Embryonic facial prominence (tissue), 1 donor: Measurements from ENCODE around the gene C4B.
"Not testable (repeated sequence)": the region's sequence is repeated elsewhere in the genome, so short reads cannot be mapped to it uniquely, and the experiment has no call there.

ENCODE experiments used
- DNase-seq: peaks from one replicate; pipeline ENCODE4 v3.0.0-alpha.2; 2016; ENCODE audit errors: extremely low spot score

C4B gene

DNA sequence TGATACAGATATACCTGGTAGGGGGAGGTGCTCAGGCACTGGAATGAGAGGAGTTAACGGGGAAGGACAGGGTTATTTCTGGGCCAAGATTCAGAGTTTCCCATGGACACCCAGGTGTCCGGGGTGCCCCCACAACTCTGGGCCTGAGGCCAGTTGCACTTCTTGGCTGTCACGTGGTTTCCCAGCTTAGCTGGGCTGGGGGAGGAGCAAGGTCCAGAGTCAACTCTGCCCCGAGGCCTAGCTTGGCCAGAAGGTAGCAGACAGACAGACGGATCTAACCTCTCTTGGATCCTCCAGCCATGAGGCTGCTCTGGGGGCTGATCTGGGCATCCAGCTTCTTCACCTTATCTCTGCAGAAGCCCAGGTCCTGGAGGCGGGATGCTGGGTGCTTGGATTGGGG lies at the start of gene C4B:
TSS of gene C4B (plus strand) at position 249 of the 400 bp plus-strand sequence. CDS start at position 300, 51 bp downstream.
- not testable (repeated sequence) for DNase-seq

- DNase-seq, result no peak
Measured at GRCh38 chr6:31965700-31966099, 48.9 kb upstream of the C4B start.

DNA sequence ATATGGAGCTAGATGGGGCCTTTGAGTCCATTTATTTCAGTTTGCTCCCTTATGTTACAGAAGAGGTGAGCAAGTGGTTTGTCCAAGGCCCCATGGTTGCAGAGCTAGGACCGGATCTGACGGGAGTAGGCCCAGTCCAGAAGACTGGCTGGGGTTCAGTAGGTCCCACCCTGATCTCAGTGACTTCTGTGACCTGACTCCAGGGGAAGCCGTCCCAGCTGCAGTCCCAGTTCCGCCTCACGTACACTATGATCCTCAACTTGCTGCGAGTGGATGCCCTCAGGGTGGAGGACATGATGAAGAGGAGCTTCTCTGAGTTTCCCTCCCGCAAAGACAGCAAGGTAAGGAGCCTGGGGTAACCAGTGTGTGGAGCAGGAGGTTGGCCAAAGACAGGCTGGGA lies 48.1 kb upstream of the C4B start:
- DNase-seq, result no peak

DNA sequence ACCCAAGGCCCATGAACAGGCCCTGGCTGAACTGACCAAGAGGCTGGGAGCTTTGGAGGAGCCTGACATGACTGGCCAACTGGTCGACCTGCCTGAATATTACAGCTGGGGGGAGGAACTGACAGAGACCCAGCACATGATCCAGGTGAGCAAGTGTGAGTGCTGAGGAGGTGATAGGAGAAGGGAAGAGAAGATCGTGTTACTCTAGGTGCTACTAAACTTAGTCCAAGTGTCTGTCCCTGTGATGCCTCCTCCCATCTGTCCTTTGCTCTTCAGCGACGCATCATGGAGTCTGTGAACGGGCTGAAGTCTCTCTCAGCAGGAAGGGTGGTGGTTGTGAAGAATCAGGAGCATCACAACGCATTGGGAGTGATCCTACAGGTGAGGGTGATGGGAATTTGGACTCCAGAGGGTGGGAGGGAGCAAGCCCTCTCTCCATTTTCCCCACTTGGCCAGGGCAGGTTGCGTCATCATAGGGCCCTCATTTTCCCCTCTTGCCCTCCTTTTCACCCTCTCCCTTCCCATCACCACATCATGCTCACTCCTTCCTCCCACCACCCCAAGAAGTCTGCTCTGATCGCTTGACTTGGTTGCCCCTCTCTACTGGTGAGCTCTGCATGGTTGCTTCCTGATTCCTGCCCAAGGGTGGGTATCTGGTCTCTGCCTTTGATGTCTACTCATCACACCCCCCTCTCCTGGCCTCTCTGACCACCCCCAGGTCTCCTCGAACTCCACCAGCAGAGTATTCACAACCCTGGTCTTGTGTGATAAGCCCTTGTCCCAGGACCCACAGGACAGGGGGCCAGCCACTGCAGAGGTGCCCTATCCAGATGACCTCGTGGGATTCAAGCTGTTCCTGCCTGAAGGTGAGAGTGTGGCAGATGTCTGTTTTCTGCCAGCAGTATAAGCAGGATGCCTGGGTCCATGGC lies 47.3 kb upstream of the C4B start:
- no peak for DNase-seq

- no peak for DNase-seq
Measured at GRCh38 chr6:31967926-31968320, 46.7 kb upstream of the C4B start.

DNA sequence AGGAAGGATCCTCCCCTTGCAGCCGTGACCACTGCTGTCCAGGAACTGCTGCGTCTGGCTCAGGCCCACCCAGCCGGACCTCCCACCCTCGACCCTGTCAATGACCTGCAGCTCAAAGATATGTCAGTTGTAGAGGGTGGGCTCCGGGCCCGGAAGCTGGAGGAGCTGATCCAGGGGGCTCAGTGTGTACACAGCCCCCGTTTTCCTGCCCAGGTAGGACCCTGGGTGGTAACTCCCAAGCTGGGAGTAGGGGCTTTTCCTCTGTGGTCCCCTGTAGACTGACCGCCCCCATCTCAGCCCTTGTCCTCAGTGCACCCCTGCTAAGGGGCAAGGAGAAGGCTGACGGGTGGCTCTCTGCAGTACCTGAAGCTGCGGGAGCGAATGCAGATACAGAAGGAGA lies 46.3 kb upstream of the C4B start:
- DNase-seq, result no peak

DNA sequence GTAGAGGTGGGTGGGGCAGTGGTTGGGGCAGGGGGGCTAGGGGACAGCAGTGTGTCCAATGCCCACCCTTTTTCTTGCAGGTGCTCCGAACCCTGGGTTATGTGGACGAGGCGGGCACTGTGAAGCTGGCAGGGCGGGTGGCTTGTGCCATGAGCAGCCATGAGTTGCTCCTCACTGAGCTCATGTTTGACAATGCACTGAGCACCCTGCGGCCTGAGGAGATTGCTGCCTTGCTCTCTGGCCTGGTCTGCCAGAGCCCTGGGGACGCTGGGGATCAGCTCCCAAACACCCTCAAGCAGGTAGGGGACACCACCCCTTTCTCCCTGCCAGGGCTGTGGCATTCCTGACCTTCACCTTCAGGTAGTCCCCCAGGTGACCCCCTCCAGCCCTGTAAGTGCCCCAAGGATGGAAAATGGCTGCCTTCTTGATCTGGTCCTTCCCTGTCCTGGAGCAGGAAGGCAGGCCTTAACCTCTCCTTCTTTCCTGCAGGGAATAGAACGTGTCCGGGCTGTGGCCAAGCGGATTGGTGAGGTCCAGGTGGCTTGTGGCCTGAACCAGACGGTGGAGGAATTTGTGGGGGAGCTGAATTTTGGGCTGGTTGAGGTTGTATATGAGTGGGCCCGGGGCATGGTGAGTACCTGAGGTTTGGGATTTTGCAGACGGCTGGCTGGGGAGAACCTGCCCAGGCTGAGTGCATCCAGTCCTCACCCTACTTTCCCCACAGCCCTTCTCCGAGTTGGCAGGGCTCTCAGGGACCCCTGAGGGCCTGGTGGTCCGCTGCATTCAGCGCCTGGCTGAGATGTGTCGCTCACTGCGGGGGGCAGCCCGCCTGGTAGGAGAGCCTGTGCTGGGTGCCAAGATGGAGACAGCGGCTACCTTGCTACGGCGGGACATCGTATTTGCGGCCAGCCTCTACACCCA lies 45.5 kb upstream of the C4B start:
- no peak for DNase-seq

DNA sequence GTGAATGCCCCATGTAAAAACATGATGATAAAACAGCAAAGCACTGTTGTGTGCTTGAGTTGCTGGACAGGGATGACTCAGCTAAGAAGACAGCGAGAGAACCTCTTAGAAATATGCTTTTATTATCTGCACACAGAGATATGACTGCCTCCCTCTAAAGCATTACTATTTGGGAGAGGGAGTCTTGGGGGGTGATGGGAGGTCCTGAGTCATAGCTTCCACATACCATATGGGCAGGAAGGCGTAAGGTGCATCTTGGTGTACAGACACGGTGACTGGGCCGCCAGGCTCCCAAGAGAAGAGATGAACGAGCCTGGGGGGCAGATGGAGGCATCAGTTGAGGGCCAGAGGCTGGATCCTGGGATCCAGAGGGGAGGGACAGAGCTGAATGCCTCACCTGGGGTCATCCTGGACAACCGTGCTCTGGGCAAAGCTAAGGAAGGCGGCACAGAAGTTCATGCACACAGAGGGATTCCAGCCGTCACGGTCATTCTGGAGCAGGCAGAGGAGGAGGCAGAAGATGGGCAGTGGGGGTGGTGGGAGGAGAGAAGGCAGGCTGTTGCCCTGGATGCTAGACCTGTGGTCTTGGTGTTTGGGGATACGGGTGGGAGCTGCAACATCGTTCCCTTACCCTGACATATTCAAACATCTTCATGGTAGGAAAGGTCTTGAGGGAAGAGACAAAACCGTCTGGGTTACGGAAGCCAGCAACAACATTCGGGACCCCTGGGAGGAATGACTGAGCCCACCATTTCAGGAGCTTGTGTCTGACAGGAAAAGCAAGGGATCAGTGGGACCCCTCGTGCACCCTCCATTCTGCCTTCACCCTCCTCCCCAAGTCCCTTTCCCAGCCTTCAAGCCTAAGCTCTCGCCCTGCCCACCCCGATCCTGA lies 44.6 kb upstream of the C4B start:
- DNase-seq, result no peak

DNA sequence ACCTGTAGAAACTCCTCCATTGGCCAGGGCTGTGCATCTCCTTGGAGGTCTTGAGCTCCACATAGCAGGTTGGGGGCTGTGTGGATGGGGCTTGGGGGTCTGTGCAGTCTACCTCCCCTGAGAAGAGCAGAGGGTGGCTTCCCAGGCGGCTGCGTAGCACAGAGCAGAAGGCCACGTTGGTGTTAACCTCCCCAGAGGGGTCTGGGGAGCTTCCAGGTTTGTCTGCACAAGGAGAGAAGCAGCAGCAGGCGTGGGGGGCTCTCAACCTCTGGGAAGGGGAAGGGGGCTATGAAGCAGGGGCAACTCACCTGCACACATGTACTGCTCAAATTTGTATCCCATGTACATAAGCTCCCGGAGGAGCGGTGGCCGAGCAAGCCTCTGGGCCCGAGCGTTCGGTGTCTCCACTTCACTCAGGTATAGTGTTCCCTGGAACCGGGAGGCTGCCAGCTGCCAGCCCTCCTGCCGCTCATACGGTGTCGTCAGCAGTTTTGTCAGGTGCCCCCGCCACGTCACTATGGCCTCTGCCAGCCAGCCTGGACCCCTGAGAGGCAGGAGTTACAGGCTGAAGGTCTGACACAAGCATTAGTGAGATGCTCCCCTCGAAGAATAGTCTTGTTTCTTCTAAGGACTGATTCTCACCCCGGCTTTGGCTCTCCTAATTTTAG lies 43.9 kb upstream of the C4B start:
- no peak for DNase-seq

GRCh38 chr6:31971279-31971992 lies 43.2 kb upstream of the C4B start:
- DNase-seq, result no peak

- peak; percentile 96 for DNase-seq
Measured at GRCh38 chr6:31971993-31972708, 42.4 kb upstream of the C4B start, which contains the start of gene DXO. Gene DXO (minus strand): TSS chr6:31972138. CDS start chr6:31971675, 463 bp downstream.

DNA sequence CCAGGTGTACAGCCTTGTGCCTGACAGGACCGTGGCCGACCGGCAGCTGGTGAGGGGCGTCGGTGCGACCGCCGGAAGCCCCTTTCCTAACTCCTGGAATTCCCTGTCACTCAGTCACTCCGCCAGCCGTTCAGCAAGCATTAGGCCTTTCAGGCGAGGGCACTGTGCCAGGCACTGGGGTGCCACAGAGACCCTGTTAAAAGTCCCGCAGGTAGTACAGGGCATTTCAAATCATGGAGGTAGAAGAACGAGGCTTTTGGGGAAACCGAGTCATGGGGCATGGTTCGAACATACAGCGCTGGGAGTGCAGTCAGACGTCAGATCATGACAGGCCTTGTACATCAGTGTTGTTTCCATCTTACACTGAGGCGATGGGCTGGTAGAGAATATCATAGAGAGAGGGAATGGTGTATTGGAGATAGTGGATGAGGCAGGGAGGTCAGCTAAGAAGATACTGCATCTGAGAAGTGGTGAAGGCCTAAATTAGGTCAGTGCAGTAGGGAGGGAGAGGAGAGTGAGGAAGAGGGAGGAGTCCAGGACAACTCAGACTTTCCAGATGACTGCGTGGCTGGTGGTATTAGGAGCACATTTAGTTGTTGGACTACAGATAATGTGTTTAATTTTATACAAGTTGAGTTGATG lies 41.8 kb upstream of the C4B start:
- no peak for DNase-seq

- DNase-seq, result not testable (repeated sequence)
Measured at GRCh38 chr6:31976065-31976464, 38.5 kb upstream of the C4B start.

GRCh38 chr6:31977816-31978431 lies 36.7 kb upstream of the C4B start:
- DNase-seq, result no peak

DNA sequence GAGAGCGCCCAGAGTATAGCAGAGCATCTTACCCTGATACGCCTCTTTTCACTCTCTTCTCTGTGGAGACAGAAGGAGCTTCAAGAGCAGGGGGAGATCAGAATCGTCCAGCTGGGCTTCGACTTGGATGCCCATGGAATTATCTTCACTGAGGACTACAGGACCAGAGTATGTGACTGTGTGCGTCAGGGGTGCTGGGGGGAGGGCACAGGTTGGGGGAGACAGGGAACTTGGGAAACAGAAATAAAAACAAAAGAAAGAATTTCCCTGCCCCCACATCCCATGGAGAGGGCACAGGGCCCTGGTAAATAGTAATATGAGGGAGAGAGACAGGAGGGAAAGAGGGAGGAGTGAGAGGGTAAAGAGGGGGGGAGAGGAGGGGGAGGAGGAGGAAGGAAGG lies 35.8 kb upstream of the C4B start:
- no peak for DNase-seq

- no peak for DNase-seq
Measured at GRCh38 chr6:31979238-31979898, 35.2 kb upstream of the C4B start.

DNA sequence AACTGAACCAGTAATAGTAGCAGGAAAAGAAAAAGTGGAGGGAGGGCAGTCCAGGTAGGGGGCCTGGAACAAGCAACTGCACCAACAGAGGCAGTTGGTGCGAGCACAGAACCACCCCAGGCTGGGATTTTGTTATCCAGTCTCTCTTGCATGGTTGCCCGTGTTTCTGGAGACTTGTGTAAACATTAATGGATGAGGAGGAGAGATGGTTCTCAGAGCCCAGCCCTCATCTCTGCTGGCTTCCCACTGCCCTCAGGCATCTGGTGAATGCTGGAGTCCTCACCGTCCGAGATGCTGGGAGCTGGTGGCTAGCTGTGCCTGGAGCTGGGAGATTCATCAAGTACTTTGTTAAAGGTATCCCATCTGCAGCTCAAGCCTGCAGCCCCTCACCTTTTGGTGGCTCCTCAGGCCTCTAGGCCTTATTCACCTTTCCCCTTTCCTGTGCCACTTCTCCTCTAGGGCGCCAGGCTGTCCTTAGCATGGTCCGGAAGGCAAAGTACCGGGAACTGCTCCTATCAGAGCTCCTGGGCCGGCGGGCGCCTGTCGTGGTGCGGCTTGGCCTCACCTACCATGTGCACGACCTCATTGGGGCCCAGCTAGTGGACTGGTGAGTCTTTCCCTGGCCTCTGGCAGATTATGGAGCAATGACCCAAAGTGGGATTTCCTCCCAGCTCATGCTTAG lies 34.3 kb upstream of the C4B start:
- not testable (repeated sequence) for DNase-seq
